ENCODE data around the gene RTP3.

Gene RTP3

GRCh38 chr3:46497556-46498265 is at the start of gene RTP3:
RTP3 (plus strand) TSS chr3:46497976; CDS start chr3:46498063, 87 bp downstream.
- TF ChIP-seq CTCF (IDR thresholded peaks at IDR 0.05; ENCODE audit: control insufficient read depth, extremely low read depth, insufficient read depth): no peak
- H3K4me3 ChIP-seq (ENCODE audit: low read depth, low read length): no peak within 1 kb of the TSS
- no peak for DNase-seq (ENCODE audit: low read depth)

- H3K4me3 ChIP-seq (ENCODE audit: low read depth, low read length): no peak overlapping the region
- TF ChIP-seq CTCF (IDR thresholded peaks at IDR 0.05; ENCODE audit: control insufficient read depth, extremely low read depth, insufficient read depth): no peak
- no peak for DNase-seq (ENCODE audit: low read depth)
These were observed 49.1 kb upstream of the RTP3 start for GRCh38 chr3:46448721-46449120.

- peak; percentile 55 for TF ChIP-seq CTCF (IDR thresholded peaks at IDR 0.05; ENCODE audit: control insufficient read depth, extremely low read depth, insufficient read depth)
- no peak for DNase-seq (ENCODE audit: low read depth)
- no peak overlapping the region for H3K4me3 ChIP-seq (ENCODE audit: low read depth, low read length)
These were observed 47.8 kb upstream of the RTP3 start for GRCh38 chr3:46449755-46450552.

- H3K4me3 ChIP-seq (ENCODE audit: low read depth, low read length): no peak overlapping the region
- no peak for TF ChIP-seq CTCF (IDR thresholded peaks at IDR 0.05; ENCODE audit: control insufficient read depth, extremely low read depth, insufficient read depth)
- no peak for DNase-seq (ENCODE audit: low read depth)
These were observed 44.1 kb upstream of the RTP3 start for GRCh38 chr3:46453526-46454208.

- no peak for DNase-seq (ENCODE audit: low read depth)
- H3K4me3 ChIP-seq (ENCODE audit: low read depth, low read length): no peak overlapping the region
- no peak for TF ChIP-seq CTCF (IDR thresholded peaks at IDR 0.05; ENCODE audit: control insufficient read depth, extremely low read depth, insufficient read depth)
These were observed 43.6 kb upstream of the RTP3 start for GRCh38 chr3:46454209-46454595.

GRCh38 chr3:46454606-46455005 is 43.2 kb upstream of the RTP3 start:
- no peak for TF ChIP-seq CTCF (IDR thresholded peaks at IDR 0.05; ENCODE audit: control insufficient read depth, extremely low read depth, insufficient read depth)
- no peak for DNase-seq (ENCODE audit: low read depth)
- H3K4me3 ChIP-seq (ENCODE audit: low read depth, low read length): no peak overlapping the region
